IPS-18c (cell line): ENCODE data around the gene CPNE5.
"Not testable (repeated sequence)": the region's sequence is repeated elsewhere in the genome, so short reads cannot be mapped to it uniquely, and the experiment has no call there.

Experiments
- H3K4me3 ChIP-seq: 2 replicates; pipeline ENCODE4 v1.7.0; 2013; ENCODE audit warnings: low read depth, mild to moderate bottlenecking, low read length, moderate library complexity; ENCODE audit not compliant: insufficient read depth
- H3K9me3 ChIP-seq: one replicate; pipeline ENCODE4 v1.6.1; 2013; ENCODE audit warnings: mild to moderate bottlenecking, low read length, moderate library complexity; ENCODE audit not compliant: control insufficient read depth, insufficient read depth

The CPNE5 gene

DNA sequence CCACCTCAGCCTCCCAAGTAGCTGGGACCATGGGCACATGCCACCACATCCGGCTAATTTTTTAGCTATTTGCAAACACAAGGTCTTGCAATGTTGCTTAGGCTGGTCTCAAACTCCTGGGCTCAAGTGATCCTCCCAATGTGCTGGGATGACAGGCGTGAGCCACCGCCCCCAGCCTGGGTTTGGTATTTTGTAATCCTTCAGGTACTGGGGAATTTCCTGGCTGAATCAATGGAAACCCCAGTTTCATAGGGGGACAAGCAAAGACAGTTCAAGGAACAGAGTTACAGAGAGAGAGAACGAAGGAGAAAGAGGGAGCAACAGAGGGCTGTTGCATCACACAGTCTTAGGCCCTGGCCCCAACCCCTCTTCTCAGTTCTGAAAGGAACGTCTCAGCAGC, 105.9 kb downstream of the CPNE5 start:
- no peak overlapping the region for H3K4me3 ChIP-seq
- no peaks in the 10 kb centered on the region for H3K9me3 ChIP-seq

DNA sequence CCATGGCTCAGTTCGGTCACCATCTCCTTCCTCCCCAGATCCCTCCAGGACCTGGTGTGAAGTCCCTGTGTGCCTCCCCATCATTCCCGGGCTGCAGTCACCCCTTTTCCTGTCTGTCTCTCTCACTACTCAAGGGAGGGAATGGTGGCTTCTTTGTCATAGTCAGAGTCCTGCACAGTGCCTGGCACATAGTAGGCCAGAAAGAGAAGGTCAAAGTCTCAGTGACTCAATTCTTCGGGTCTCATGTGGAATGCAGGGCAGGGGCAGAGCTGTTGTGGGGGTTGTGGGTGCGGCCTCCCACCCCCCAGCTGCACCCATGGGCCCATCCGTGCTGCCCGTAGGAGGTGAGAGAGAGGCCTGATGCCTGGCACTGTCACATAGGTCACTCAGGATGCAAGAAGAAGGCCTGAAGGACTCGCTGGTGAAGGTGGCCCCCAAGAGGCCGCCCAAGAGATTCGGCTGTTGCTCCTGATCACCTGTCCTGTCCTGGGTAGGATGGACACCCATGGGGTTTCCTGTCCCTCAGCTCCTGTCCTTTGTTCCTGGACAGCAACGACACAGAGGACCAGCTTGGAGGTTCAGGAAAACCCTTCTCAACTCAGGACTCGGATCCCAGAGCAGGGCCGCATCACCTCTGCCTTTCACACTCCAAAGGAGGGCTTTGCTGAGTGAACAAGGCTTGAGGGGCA, 107.5 kb downstream of the CPNE5 start:
- Histone ChIP-seq H3K9me3 (no peaks in the 10 kb centered on the region), H3K4me3 (no peak overlapping the region)

- Histone ChIP-seq H3K9me3 (no peaks in the 10 kb centered on the region), H3K4me3 (no peak overlapping the region)
Observed at GRCh38 chr6:36730424-36731380, 108.5 kb downstream of the CPNE5 start.

DNA sequence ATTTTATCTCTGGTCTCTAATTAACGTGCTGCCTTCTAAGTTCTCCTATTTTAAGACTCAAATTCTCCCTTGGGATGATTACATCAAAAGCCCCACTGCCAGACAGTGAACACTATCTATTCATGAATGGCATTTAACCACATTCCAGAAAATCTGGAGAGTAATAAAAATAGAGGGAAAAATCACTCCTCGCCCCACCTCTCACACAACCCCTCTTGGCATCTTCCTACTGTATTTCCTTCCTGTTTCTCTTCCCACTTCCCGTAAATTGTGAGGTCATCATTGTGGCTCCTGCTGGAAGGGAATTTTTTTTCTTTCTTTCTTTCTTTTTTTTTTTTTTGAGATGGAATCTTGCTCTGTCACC, 110.1 kb downstream of the CPNE5 start:
- no peak overlapping the region for H3K4me3 ChIP-seq

DNA sequence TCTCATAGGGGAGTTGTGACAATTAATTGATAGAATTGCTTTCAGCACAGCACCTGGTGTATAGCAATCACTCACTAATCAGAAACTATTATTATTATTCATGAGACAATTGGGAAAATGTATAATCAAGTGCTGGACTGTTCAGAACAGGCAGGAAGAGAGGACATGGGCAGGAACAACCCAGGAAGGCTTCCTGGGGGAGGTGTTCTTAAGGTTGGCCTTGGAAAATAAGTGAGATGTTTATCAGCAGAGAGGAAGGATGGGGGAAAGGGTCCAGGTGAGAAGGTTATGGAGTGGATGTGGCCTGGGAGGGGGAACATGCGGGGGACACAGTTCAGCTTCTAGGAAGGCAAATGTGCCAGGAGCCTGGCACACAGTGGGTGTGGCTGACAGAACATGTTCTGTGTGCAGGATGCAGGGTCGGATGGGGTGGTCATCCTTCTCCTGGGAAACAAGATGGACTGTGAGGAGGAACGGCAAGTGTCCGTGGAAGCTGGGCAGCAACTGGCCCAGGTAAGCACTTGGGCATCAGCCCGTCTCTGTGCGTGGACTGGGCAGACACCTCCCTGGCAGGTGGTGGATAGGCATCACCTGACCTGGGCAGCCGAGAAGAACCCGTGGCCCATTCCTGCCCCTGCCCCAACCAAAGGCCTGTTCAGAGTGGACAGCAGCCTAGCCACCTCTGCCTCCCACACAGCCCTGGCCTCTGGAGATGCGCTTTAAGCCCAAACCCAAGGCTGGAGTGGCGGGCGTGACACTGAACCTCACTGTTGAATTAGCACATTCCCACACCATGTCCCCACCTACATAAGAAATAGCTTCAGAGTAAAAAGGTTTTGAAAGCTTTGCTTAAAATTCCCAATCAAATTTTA, 110.7 kb downstream of the CPNE5 start:
- Histone ChIP-seq H3K9me3 (no peaks in the 10 kb centered on the region), H3K4me3 (no peak overlapping the region)

More for the DNA sequence above, 110.1 kb downstream of the CPNE5 start:
- no peaks in the 10 kb centered on the region for H3K9me3 ChIP-seq

DNA sequence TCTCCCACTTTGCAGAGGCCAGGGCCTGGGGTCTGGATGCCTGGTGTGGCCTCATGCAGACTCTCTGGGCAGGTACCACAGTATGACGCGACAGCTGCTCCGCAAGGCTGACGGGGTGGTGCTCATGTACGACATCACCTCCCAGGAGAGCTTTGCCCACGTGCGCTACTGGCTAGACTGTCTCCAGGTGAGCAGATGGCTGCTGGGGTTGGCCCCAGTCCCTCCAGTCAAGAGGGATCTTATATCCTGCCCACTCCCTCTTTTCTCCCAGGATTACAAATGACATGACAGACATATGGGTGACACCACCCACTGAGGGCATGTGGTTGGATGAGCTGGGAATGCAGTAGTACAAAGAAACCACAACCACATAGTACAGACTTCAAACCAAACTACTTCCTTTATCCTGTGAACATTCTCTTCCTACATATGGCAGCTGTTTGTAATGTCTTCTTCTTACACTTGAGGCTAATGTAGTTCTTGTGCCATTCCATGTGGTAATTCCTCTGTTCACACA, 111.7 kb downstream of the CPNE5 start:
- no peaks in the 10 kb centered on the region for H3K9me3 ChIP-seq
- H3K4me3 ChIP-seq: no peak overlapping the region

GRCh38 chr6:36725581-36725980, 113.7 kb downstream of the CPNE5 start:
- Histone ChIP-seq H3K4me3 (no peak overlapping the region), H3K9me3 (no peaks in the 10 kb centered on the region)

GRCh38 chr6:36724514-36725390, 114.5 kb downstream of the CPNE5 start:
- no peak overlapping the region for H3K4me3 ChIP-seq
- H3K9me3 ChIP-seq: no peaks in the 10 kb centered on the region

DNA sequence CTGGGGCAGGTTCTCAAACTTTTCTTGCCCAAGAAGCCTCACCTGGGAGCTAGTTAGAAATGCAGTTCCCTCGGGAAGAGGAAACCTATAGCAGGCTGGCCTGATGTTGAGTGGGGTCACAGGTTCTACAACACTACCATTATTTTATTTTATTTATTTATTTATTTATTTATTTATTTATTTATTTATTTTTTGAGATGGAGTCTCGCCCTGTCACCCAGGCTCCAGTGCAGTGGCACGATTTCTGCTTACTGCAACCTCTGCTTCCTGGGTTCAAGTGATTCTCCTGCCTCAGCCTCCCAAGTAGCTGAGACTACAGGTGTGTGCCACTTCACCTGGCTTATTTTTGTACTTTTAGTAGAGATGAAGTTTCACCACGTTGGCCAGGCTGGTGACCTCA, 115.3 kb downstream of the CPNE5 start:
- not testable (repeated sequence) for H3K4me3 ChIP-seq, H3K9me3 ChIP-seq

- Histone ChIP-seq H3K4me3 (no peak overlapping the region), H3K9me3 (no peaks in the 10 kb centered on the region)
Observed at GRCh38 chr6:36722879-36723278, 116.4 kb downstream of the CPNE5 start.

GRCh38 chr6:36722365-36722764, 116.9 kb downstream of the CPNE5 start:
- Histone ChIP-seq H3K9me3 (no peaks in the 10 kb centered on the region), H3K4me3 (no peak overlapping the region)

DNA sequence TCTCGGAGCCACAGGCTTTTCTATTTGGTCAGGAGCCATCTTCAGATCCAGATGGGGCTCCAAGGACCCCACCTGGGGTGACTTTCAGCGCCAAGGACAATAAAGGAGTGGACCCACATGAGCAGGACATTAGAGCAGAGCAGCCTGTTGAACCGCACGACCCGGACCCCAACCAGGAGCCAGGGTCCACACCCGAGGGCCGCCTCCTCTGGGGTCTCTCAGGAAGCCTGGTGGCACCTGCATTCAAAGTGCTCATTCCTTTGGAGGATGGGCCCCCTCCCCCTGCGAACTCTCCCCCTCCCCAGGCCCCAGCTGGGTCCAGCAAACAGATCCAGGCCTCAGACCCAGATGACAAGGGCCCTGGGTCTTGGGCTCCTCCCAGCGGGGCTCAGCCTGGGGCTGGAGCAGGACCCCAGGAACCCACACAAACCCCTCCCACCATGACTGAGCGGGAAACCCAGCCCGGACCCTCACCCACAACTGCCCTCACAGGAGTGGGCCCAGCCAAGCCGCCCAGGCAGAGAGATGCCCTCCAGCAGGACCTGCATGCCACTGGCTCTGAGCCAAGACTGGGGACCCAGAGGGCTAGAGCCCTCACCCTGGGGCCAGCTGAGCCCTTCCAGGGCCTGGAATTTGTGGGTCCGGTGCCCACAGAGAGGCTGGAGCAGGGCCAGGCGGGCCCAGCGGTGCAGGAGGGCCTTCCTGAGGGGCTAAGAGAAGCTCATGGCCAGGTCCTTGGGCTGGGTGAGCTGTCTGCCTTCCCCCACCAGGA, 117.7 kb downstream of the CPNE5 start:
- Histone ChIP-seq H3K4me3 (no peak overlapping the region), H3K9me3 (no peaks in the 10 kb centered on the region)

GRCh38 chr6:36720251-36721141, 118.7 kb downstream of the CPNE5 start:
- H3K4me3 ChIP-seq: no peak overlapping the region
- no peaks in the 10 kb centered on the region for H3K9me3 ChIP-seq

DNA sequence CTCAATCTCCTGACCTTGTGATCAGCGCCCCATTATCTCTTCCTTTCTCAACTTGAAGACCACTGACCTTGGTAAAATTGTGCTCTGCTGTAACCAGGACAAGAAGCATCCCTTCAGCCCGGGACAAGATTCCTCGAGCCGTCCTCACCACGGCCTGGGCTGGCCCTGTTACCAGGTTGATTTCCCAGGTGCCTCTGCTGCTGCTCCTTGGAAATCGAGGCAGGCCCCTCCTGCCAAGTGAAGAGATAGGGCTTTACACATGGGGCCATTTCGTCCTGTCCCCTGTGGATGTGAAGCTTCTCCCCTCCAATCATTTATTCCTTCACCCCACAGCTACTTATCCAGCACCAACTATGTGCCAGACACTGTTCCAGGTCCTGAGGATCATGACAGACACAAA, 120.1 kb downstream of the CPNE5 start:
- no peak overlapping the region for H3K4me3 ChIP-seq

GRCh38 chr6:36718560-36718959, 120.7 kb downstream of the CPNE5 start:
- peak overlapping the region; percentile 9; the same call in 1 of the 2 replicates for H3K4me3 ChIP-seq
- H3K9me3 ChIP-seq: no peaks in the 10 kb centered on the region

More for the DNA sequence above, 120.1 kb downstream of the CPNE5 start:
- H3K9me3 ChIP-seq: no peaks in the 10 kb centered on the region
